ENCODE results near the gene BRF1. TPM values are rescaled to one million over a fixed set of nuclear protein-coding genes. Genes with fewer than 3 reads are reported as not detected.

BRF1 gene
- total RNA-seq, 1 experiment from 2014 or later: 41.2 TPM

- Histone ChIP-seq H3K9ac (ENCODE audit: low read length) (no peak overlapping the region), H3K4me1 (ENCODE audit: control insufficient read depth in 1 of 2, insufficient read depth in 2 of 2, low read length in 2 of 2) (peaks cover 23 to 37% of the 10 kb centered on the region in 2 experiments; a peak in 3 of 4 replicates), H3K9me2 (ENCODE audit: insufficient read depth) (no peaks in the 10 kb centered on the region), H2AFZ (ENCODE audit: low read depth, low read length, poor library complexity, severe bottlenecking) (no peak overlapping the region), H3K4me2 (ENCODE audit: low read length) (no peak overlapping the region), H3K36me3 (ENCODE audit: control insufficient read depth in 1 of 2, insufficient read depth in 2 of 2, low read length in 2 of 2) (no peaks in the 10 kb centered on the region), H3K9me3 (ENCODE audit: control insufficient read depth in 1 of 2, insufficient read depth in 1 of 2, low read depth in 1 of 2, low read length in 2 of 2) (no peaks in the 10 kb centered on the region), H3K4me3 (replicated peaks in 1 of 2; ENCODE audit: low read depth in 1 of 2, low read length in 2 of 2) (no peak overlapping the region), H3K27ac (ENCODE audit: low read depth, low read length) (peak overlapping the region; percentile 8; the same call in 1 of the 2 replicates), H4K20me1 (ENCODE audit: insufficient read depth) (no peaks in the 10 kb centered on the region), H3K79me2 (ENCODE audit: insufficient read depth, low read length) (no peaks in the 10 kb centered on the region), H3K27me3 (ENCODE audit: insufficient read depth, low read length) (no peaks in the 10 kb centered on the region)
- ATAC-seq (no peak), DNase-seq (ENCODE audit: low read depth, low spot score) (no peak)
- TF ChIP-seq SIN3A (IDR thresholded peaks at IDR 0.05; ENCODE audit: low read depth) (no peak), CTCF (IDR thresholded peaks at IDR 0.05 in 2 of 3, conservative IDR thresholded peaks at IDR 0.05 in 1 of 3; ENCODE audit: borderline replicate concordance in 1 of 3, insufficient read depth in 1 of 3, low read depth in 2 of 3, low read length in 2 of 3) (no peak), ATF3 (IDR thresholded peaks at IDR 0.05) (no peak), MAX (IDR thresholded peaks at IDR 0.05) (no peak), ZBTB33 (IDR thresholded peaks at IDR 0.05; ENCODE audit: extremely low read depth, insufficient replicate concordance, low read length) (no peak), ZFX (IDR thresholded peaks at IDR 0.05) (no peak), ZNF274 (IDR thresholded peaks at IDR 0.05; ENCODE audit: low read depth, low read length) (no peak), EZH2phosphoT487 (IDR thresholded peaks at IDR 0.05; ENCODE audit: borderline replicate concordance) (no peak), JUND (IDR thresholded peaks at IDR 0.05) (no peak), FOSL1 (IDR thresholded peaks at IDR 0.05; ENCODE audit: low read depth) (no peak), CEBPB (IDR thresholded peaks at IDR 0.05; ENCODE audit: low read depth) (no peak), REST (IDR thresholded peaks at IDR 0.05; ENCODE audit: low read depth) (no peak), EGR1 (IDR thresholded peaks at IDR 0.05; ENCODE audit: low read depth) (no peak), TCF7L2 (IDR thresholded peaks at IDR 0.05; ENCODE audit: borderline replicate concordance, extremely low read depth, insufficient read depth, insufficient read length) (no peak), POLR2AphosphoS5 (IDR thresholded peaks at IDR 0.05; ENCODE audit: low read depth, low read length) (no peak), EZH2 (IDR thresholded peaks at IDR 0.05) (no peak), YY1 (IDR thresholded peaks at IDR 0.05; ENCODE audit: extremely low read depth, insufficient replicate concordance, low read depth, low read length) (no peak), ELF1 (IDR thresholded peaks at IDR 0.05; ENCODE audit: borderline replicate concordance, low read depth) (no peak), SRF (IDR thresholded peaks at IDR 0.05; ENCODE audit: low read depth) (no peak), SP1 (IDR thresholded peaks at IDR 0.05; ENCODE audit: low read depth) (no peak)
- ChIA-PET POLR2A (no interaction called here), CTCF (interaction anchor here (0.8 to 1.0 kb wide), 2 partner anchors 132 to 150 kb away, joined by 3 to 4 read pairs; no protein-coding TSS in a partner anchor), RAD21 (ENCODE audit: low non-redundant PET in 1 of 2, low total read pairs in 2 of 2, uncharacterized antibody in 2 of 2, unreplicated experiment in 2 of 2) (no interaction called here)
- intact Hi-C loops (cut with micrococcal nuclease): no loop called here
- BruUV-seq (replicated peaks): no TSS peak
These were observed 98.8 kb downstream of the BRF1 start for GRCh38 chr14:105201925-105202513.

All from HCT116 (cell line).